Body of pancreas (tissue), 4 donors: ENCODE results near the gene F2. TPM values are rescaled to one million over a fixed set of nuclear protein-coding genes. Genes with fewer than 3 reads are reported as not detected.
"Not testable (repeated sequence)": the region's sequence is repeated elsewhere in the genome, so short reads cannot be mapped to it uniquely, and the experiment has no call there.

Source experiments
- ATAC-seq: fragments of 150-250 bp; one replicate; pipeline ENCODE4 v1.9.1; 2016
- DNase-seq, 4 donors: peaks; one replicate each; pipeline ENCODE4 v3.0.0-alpha.2; 2019
- H3K27ac ChIP-seq, 4 donors: fragments of 200-600 bp; sonication (generic); 1 replicate in 3 of 4; 2 replicates in 1 of 4; pipeline versions ENCODE4 v1.5.1 to v1.6.1; 2016 to 2019; ENCODE audit warnings: mild to moderate bottlenecking in 1 of 4, mixed read lengths in 1 of 4, moderate library complexity in 1 of 4
- H3K27me3 ChIP-seq, 2 donors: fragments of 200-600 bp; sonication (generic); one replicate each; pipeline ENCODE4 v1.6.0; 2016; ENCODE audit warnings: mild to moderate bottlenecking in 1 of 2
- H3K36me3 ChIP-seq, 2 donors: fragments of 200-600 bp; sonication (generic); replicated peaks in 1 of 2; 2 replicates each; pipeline ENCODE4 v1.5.1; 2016; ENCODE audit warnings: low read depth in 2 of 2; ENCODE audit not compliant: insufficient read depth in 1 of 2
- H3K4me1 ChIP-seq: fragments of 200-600 bp; sonication (generic); one replicate; pipeline ENCODE4 v1.6.0; 2016
- H3K4me3 ChIP-seq, 2 donors: fragments of 200-600 bp; sonication (generic); 1 replicate in 1 of 2; 2 replicates in 1 of 2; pipeline ENCODE4 v1.5.1; 2016 to 2019
- H3K9me3 ChIP-seq, 3 donors: fragments of 200-600 bp; sonication (generic); 1 replicate in 2 of 3; 2 replicates in 1 of 3; pipeline ENCODE4 v1.5.1; 2016
- POLR2A ChIP-seq, 3 donors: fragments of 450-650 bp; IDR thresholded peaks; one replicate each; pipeline ENCODE4 v1.6.1; 2016; ENCODE audit warnings: antibody characterized with exemption in 3 of 3, mild to moderate bottlenecking in 2 of 3
- WGBS, 2 donors: methylation state at CpG; one replicate each; pipeline ENCODE4 v1.1.5; 2017; 5-methylcytosine and 5-hydroxymethylcytosine counted together
- intact Hi-C: fragments of 100-400 bp; cut with DNase I; formaldehyde crosslinking; loops from one replicate; pipeline ENCODE4 v1.15.1; 2023
- total RNA-seq, 2 donors: library from RNA; depleted of rRNA; stranded (reverse); fragments of >200 nt; gene quantifications; one replicate each; pipeline ENCODE4 v1.1.0, GENCODE V29; 2016
- TF ChIP-seq, protein P1 (sequence below), 7 experiments: fragments of 450-650 bp in 4 of 7; fragments of 200-600 bp in 3 of 7; sonication (generic) in 3 of 7; IDR thresholded peaks; one replicate each; pipeline ENCODE4 v1.5.1; 2016 to 2019; ENCODE audit warnings: antibody characterized with exemption in 7 of 7

Gene F2
- total RNA-seq, 2 donors from 2014 or later, result not detected

DNA sequence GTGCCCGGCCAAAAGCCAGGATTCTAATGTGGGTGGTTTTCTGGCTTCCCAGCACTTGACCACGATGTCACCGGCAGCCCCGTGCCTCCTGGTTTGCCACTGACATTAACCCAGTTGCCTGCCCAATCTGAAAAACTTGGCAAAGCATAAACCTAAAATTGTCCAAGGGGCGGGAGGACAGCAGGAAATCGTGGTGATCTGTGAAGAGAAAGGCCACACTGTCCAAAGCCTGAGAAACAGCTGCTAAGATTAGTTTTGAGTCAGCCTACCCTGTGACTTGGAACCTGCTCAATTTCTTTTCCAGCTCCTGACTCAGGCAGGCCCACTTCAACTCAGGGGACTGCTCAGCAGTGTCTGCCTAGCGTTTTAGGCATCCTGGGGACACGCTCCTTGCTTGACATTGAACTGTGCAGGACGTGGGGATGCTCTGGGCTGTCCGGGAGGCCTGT lies 8.2 kb upstream of the F2 start:
- Histone ChIP-seq H3K9me3 (no peaks in the 10 kb centered on the region), H3K4me3 (no peak overlapping the region), H3K27ac (peak overlapping the region in 1 of 4 donors; percentile 44), H3K27me3 (no peaks in the 10 kb centered on the region), H3K36me3 (peaks cover 0 to 2% of the 10 kb centered on the region in 2 donors), H3K4me1 (no peaks in the 10 kb centered on the region)
- intact Hi-C loops, result no loop called here
- peak in 2 of 4 donors; percentile 36 to 43 for DNase-seq
- ATAC-seq, result peak; percentile 59
- 78 to 100% methylated on average over 3 to 10 of the region's 10 CpGs for WGBS, 2 donors
- TF ChIP-seq, protein P1, sequence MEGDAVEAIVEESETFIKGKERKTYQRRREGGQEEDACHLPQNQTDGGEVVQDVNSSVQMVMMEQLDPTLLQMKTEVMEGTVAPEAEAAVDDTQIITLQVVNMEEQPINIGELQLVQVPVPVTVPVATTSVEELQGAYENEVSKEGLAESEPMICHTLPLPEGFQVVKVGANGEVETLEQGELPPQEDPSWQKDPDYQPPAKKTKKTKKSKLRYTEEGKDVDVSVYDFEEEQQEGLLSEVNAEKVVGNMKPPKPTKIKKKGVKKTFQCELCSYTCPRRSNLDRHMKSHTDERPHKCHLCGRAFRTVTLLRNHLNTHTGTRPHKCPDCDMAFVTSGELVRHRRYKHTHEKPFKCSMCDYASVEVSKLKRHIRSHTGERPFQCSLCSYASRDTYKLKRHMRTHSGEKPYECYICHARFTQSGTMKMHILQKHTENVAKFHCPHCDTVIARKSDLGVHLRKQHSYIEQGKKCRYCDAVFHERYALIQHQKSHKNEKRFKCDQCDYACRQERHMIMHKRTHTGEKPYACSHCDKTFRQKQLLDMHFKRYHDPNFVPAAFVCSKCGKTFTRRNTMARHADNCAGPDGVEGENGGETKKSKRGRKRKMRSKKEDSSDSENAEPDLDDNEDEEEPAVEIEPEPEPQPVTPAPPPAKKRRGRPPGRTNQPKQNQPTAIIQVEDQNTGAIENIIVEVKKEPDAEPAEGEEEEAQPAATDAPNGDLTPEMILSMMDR (IDR thresholded peaks at IDR 0.05), result no peak
- no peak for TF ChIP-seq POLR2A (IDR thresholded peaks at IDR 0.05)

- intact Hi-C loops, result no loop called here
- Histone ChIP-seq H3K27ac (peak overlapping the region in 1 of 4 donors; percentile 44), H3K9me3 (no peaks in the 10 kb centered on the region), H3K36me3 (no peaks in the 10 kb centered on the region), H3K27me3 (no peaks in the 10 kb centered on the region), H3K4me1 (no peaks in the 10 kb centered on the region), H3K4me3 (no peak overlapping the region)
- no peak for DNase-seq
- 87 to 90% methylated on average over 5 of the region's 5 CpGs for WGBS, 2 donors
- TF ChIP-seq, protein P1 (IDR thresholded peaks at IDR 0.05), result no peak
- TF ChIP-seq POLR2A (IDR thresholded peaks at IDR 0.05), result no peak
- no peak for ATAC-seq
Observed at GRCh38 chr11:46711303-46711702, 7.7 kb upstream of the F2 start.

DNA sequence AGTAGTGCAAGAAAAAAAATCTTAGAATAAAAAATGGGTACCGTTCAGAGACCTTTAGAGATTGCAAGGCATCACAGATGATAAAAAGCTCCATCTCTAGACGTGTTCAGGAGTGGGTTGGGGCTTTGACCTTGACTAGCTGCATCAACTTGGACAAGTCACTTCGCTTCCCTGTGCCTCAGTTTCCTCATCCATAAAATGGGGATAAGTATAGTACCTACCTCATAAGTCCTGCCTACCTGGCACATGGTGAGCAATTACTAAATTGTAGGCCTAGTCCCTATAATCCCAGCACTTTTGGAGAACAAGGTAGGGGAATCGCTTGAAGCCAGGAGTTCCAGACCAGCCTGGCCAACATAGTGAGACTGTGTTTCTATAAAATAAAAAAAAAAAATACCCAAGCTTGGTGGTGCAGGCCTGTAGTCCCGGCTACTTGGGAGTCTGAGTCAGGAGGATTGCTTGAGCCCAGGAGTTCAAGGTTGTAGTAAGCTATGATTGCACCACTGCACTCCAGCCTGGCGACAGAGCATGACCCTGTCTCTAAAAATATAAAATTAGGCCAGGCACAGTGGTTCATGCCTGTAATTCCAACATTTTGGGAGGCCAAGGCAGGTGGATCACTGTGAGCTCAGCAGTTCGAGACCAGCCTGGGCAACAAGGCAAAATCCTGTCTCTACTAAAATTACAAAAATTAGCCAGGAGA lies 6.0 kb upstream of the F2 start:
- intact Hi-C loops, result no loop called here
- H3K27me3 ChIP-seq, result no peaks in the 10 kb centered on the region
- TF ChIP-seq, protein P1 (IDR thresholded peaks at IDR 0.05), result no peak
- TF ChIP-seq POLR2A (IDR thresholded peaks at IDR 0.05), result no peak
- H3K27ac ChIP-seq, result no peak overlapping the region
- H3K9me3 ChIP-seq, result no peaks in the 10 kb centered on the region
- H3K4me3 ChIP-seq, result no peak overlapping the region
- H3K4me1 ChIP-seq, result peaks cover 3% of the 10 kb centered on the region
- H3K36me3 ChIP-seq, result no peaks in the 10 kb centered on the region
- ATAC-seq (no peak), DNase-seq (no peak)
- 83 to 91% methylated on average over 7 of the region's 7 CpGs for WGBS, 2 donors

DNA sequence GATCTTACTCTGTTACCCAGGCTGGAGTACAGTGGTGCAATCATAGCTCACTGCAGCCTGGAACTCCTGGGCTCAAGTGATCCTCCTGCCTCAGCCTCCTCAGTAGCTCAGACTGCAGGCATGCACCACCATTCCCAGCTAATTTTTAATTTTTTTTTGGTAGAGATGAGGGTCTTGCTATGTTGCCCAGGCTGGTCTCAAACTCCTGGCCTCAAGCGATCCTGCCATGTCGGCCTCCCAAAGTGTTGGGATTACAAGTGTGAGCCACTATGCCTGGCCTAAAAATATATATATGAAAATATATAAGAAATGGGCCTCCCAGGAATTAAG lies 1.2 kb upstream of the F2 start:
- ATAC-seq, DNase-seq, H3K4me1 ChIP-seq, H3K27me3 ChIP-seq, H3K9me3 ChIP-seq, intact Hi-C loops, H3K36me3 ChIP-seq, H3K27ac ChIP-seq, H3K4me3 ChIP-seq: not testable (repeated sequence)
- WGBS, 2 donors, result 100% methylated on average over 2 of the region's 2 CpGs

GRCh38 chr11:46718155-46719019 lies 626 bp upstream of the F2 start:
- H3K9me3 ChIP-seq, result no peaks in the 10 kb centered on the region
- ATAC-seq (no peak), DNase-seq (peak in 3 of 4 donors; percentile 20 to 52 (median 23))
- TF ChIP-seq POLR2A (IDR thresholded peaks at IDR 0.05), result no peak
- TF ChIP-seq, protein P1 (IDR thresholded peaks at IDR 0.05), result no peak
- H3K4me3 ChIP-seq, result no peak overlapping the region
- intact Hi-C loops, result no loop called here
- H3K4me1 ChIP-seq, result peaks cover 9% of the 10 kb centered on the region
- H3K36me3 ChIP-seq, result no peaks in the 10 kb centered on the region
- H3K27me3 ChIP-seq, result no peaks in the 10 kb centered on the region
- 62 to 73% methylated on average over 11 of the region's 11 CpGs for WGBS, 2 donors
- no peak overlapping the region for H3K27ac ChIP-seq
